Neuronal stem cell (in vitro differentiated cells): Measurements from ENCODE around the gene MAP6.

ENCODE experiments used
- DNase-seq: peaks from one replicate; pipeline ENCODE4 v3.0.0-alpha.2; 2013; ENCODE audit warnings: low spot score
- H2AFZ ChIP-seq: one replicate; pipeline ENCODE4 v1.6.1; 2013; ENCODE audit warnings: mild to moderate bottlenecking, low read length, inconsistent platforms
- H2AK5ac ChIP-seq: 2 replicates; pipeline ENCODE4 v1.6.1; 2013; ENCODE audit warnings: low read depth, mild to moderate bottlenecking, inconsistent platforms, low read length, moderate library complexity, mixed read lengths
- H2BK120ac ChIP-seq: 2 replicates; pipeline ENCODE4 v1.6.1; 2013; ENCODE audit warnings: low read depth, mild to moderate bottlenecking, inconsistent platforms, low read length, moderate library complexity, mixed read lengths
- H2BK12ac ChIP-seq: one replicate; pipeline ENCODE4 v1.6.1; 2013; ENCODE audit warnings: low read length, inconsistent platforms
- H2BK15ac ChIP-seq: 2 replicates; pipeline ENCODE4 v1.6.1; 2013; ENCODE audit warnings: mild to moderate bottlenecking, low read length, inconsistent platforms, mixed read lengths
- H2BK5ac ChIP-seq: one replicate; pipeline ENCODE4 v1.6.1; 2013; ENCODE audit warnings: inconsistent platforms, mild to moderate bottlenecking, low read length, moderate library complexity
- H3K14ac ChIP-seq: one replicate; pipeline ENCODE4 v1.6.1; 2013; ENCODE audit warnings: low read length, inconsistent platforms
- H3K18ac ChIP-seq: 2 replicates; pipeline ENCODE4 v1.6.1; 2013; ENCODE audit warnings: low read length, inconsistent platforms
- H3K23ac ChIP-seq: 2 replicates; pipeline ENCODE4 v1.6.1; 2013; ENCODE audit warnings: low read depth, mild to moderate bottlenecking, mixed read lengths, low read length, inconsistent platforms; ENCODE audit not compliant: poor library complexity
- H3K27ac ChIP-seq: replicated peaks from 3 replicates; pipeline ENCODE4 v1.5.1; 2013; ENCODE audit warnings: low read length, inconsistent platforms
- H3K27me3 ChIP-seq, 3 experiments: 2 replicates each; pipeline ENCODE4 v1.6.1; 2013; ENCODE audit warnings: low read length in 3 of 3, mild to moderate bottlenecking in 2 of 3, inconsistent platforms in 1 of 3, low read depth in 1 of 3, mixed read lengths in 1 of 3, moderate library complexity in 1 of 3; ENCODE audit not compliant: control insufficient read depth in 3 of 3, insufficient read depth in 3 of 3
- H3K36me3 ChIP-seq, 2 donors: replicated peaks in 1 of 2; 2 replicates each; pipeline ENCODE4 v1.6.1; 2013; ENCODE audit warnings: low read length in 2 of 2; ENCODE audit not compliant: control insufficient read depth in 2 of 2, insufficient read depth in 2 of 2
- H3K4ac ChIP-seq: 2 replicates; pipeline ENCODE4 v1.6.1; 2013; ENCODE audit warnings: inconsistent platforms, mild to moderate bottlenecking, low read length, moderate library complexity
- H3K4me1 ChIP-seq, 2 donors: 1 replicate in 1 of 2; 2 replicates in 1 of 2; pipeline ENCODE4 v1.6.1; 2013; ENCODE audit warnings: low read length in 2 of 2, low read depth in 1 of 2; ENCODE audit not compliant: control insufficient read depth in 2 of 2, insufficient read depth in 1 of 2
- H3K4me2 ChIP-seq: one replicate; pipeline ENCODE4 v1.6.1; 2013; ENCODE audit warnings: mild to moderate bottlenecking, low read length, inconsistent platforms; ENCODE audit not compliant: insufficient read depth, poor library complexity, severe bottlenecking
- H3K4me3 ChIP-seq, 2 donors: 2 replicates each; pipeline ENCODE4 v1.5.1; 2013; ENCODE audit warnings: low read length in 2 of 2, mild to moderate bottlenecking in 2 of 2, inconsistent platforms in 1 of 2, moderate library complexity in 1 of 2
- H3K79me1 ChIP-seq: one replicate; pipeline ENCODE4 v1.6.1; 2013; ENCODE audit warnings: low read depth, mild to moderate bottlenecking, inconsistent platforms, low read length, moderate library complexity
- H3K9ac ChIP-seq: one replicate; pipeline ENCODE4 v1.6.1; 2013; ENCODE audit warnings: mild to moderate bottlenecking, low read depth, low read length, inconsistent platforms; ENCODE audit not compliant: poor library complexity
- H3K9me3 ChIP-seq, 2 donors: replicated peaks in 1 of 2; 2 replicates each; pipeline versions ENCODE3 to v1.6.1; 2013; ENCODE audit warnings: low read length in 2 of 2, mild to moderate bottlenecking in 2 of 2, inconsistent platforms in 1 of 2, low read depth in 1 of 2, mixed read lengths in 1 of 2, moderate library complexity in 1 of 2; ENCODE audit not compliant: control insufficient read depth in 2 of 2, insufficient read depth in 1 of 2
- H4K8ac ChIP-seq: one replicate; pipeline ENCODE4 v1.6.1; 2013; ENCODE audit warnings: low read depth, mild to moderate bottlenecking, inconsistent platforms, low read length, moderate library complexity
- H4K91ac ChIP-seq: one replicate; pipeline ENCODE4 v1.6.1; 2013; ENCODE audit warnings: low read length, low read depth, mild to moderate bottlenecking, inconsistent platforms; ENCODE audit not compliant: poor library complexity
- WGBS, 2 donors: extraction: QIAGEN DNeasy Blood & Tissue Kit; methylation state at CpG; one replicate each; pipeline ENCODE4 v1.1.7; 2013; ENCODE audit warnings: missing lambda C conversion rate in 2 of 2, mixed read lengths in 1 of 2; ENCODE audit not compliant: insufficient read length in 2 of 2, insufficient replicate concordance in 1 of 2; ENCODE audit errors: extremely low coverage in 2 of 2; 5-methylcytosine and 5-hydroxymethylcytosine counted together

MAP6 gene

GRCh38 chr11:75582895-75583717, 85.7 kb downstream of the MAP6 start:
- Histone ChIP-seq H3K4me3 (peak overlapping the region; percentile 64 to 80), H3K27me3 (no peaks in the 10 kb centered on the region), H3K4me1 (peaks cover 12% of the 10 kb centered on the region in 2 donors), H3K18ac (peak overlapping the region; percentile 98), H3K14ac (peak overlapping the region; percentile 99), H3K79me1 (no peaks in the 10 kb centered on the region), H4K8ac (peak overlapping the region; percentile 97), H3K4ac (peak overlapping the region; percentile 96), H2AK5ac (peak overlapping the region; percentile 76), H3K23ac (peak overlapping the region; percentile 49), H3K9me3 (peaks cover 0 to 3% of the 10 kb centered on the region in 2 donors), H4K91ac (peak overlapping the region; percentile 93), H2BK15ac (peak overlapping the region; percentile 62), H3K36me3 (no peaks in the 10 kb centered on the region), H2AFZ (peak overlapping the region; percentile 90), H2BK12ac (no peak overlapping the region), H3K27ac (peak overlapping the region; percentile 95), H3K9ac (peak overlapping the region; percentile 94), H3K4me2 (peak overlapping the region; percentile 73), H2BK5ac (peak overlapping the region; percentile 98), H2BK120ac (peak overlapping the region; percentile 61)
- whole genome bisulfite sequencing, 2 donors: no CpG with 5 or more reads among the region's 68 CpGs
- DNase-seq: peak; percentile 81

- Histone ChIP-seq H2BK15ac (no peak overlapping the region), H3K9ac (no peak overlapping the region), H3K9me3 (peaks cover 0 to 3% of the 10 kb centered on the region in 2 donors), H3K23ac (no peak overlapping the region), H4K8ac (peak overlapping the region; percentile 97), H2BK120ac (no peak overlapping the region), H2BK5ac (peak overlapping the region; percentile 98), H4K91ac (peak overlapping the region; percentile 61), H3K4me3 (peak overlapping the region in 1 of 2 donors; percentile 64), H2BK12ac (no peak overlapping the region), H3K18ac (no peak overlapping the region), H3K4ac (no peak overlapping the region), H3K4me2 (peak overlapping the region; percentile 55), H3K36me3 (no peaks in the 10 kb centered on the region), H3K4me1 (peaks cover 12% of the 10 kb centered on the region in 2 donors), H2AK5ac (peak overlapping the region; percentile 76), H3K27me3 (no peaks in the 10 kb centered on the region), H3K79me1 (no peaks in the 10 kb centered on the region), H3K14ac (no peak overlapping the region), H2AFZ (peak overlapping the region; percentile 90), H3K27ac (no peak overlapping the region)
- WGBS, 2 donors: no CpG with 5 or more reads among the region's 4 CpGs
- no peak for DNase-seq
Observed at GRCh38 chr11:75582506-75582894, 86.3 kb downstream of the MAP6 start.

- H2BK15ac ChIP-seq: no peak overlapping the region
- H3K4me1 ChIP-seq: peaks cover 11 to 13% of the 10 kb centered on the region in 2 donors
- no peak overlapping the region for H2BK5ac ChIP-seq
- no peak overlapping the region for H3K14ac ChIP-seq
- H3K27me3 ChIP-seq: no peaks in the 10 kb centered on the region
- no peak overlapping the region for H4K91ac ChIP-seq
- no peaks in the 10 kb centered on the region for H3K79me1 ChIP-seq
- peaks cover 3 to 6% of the 10 kb centered on the region in 2 donors for H3K36me3 ChIP-seq
- DNase-seq: no peak
- no peak overlapping the region for H3K4ac ChIP-seq
- no peak overlapping the region for H3K4me2 ChIP-seq
- no peak overlapping the region for H3K18ac ChIP-seq
- no peak overlapping the region for H4K8ac ChIP-seq
- no peak overlapping the region for H3K4me3 ChIP-seq
- H2BK12ac ChIP-seq: no peak overlapping the region
- H2AK5ac ChIP-seq: no peak overlapping the region
- WGBS, 2 donors: no CpG with 5 or more reads among the region's 1 CpG
- no peak overlapping the region for H2AFZ ChIP-seq
- H3K9ac ChIP-seq: no peak overlapping the region
- H2BK120ac ChIP-seq: no peak overlapping the region
- H3K23ac ChIP-seq: no peak overlapping the region
- H3K9me3 ChIP-seq: peaks cover 0 to 3% of the 10 kb centered on the region in 2 donors
- no peak overlapping the region for H3K27ac ChIP-seq
Observed at GRCh38 chr11:75579841-75580240, 89.0 kb downstream of the MAP6 start.

- H3K9me3 ChIP-seq: peaks cover 0 to 3% of the 10 kb centered on the region in 2 donors
- H3K4ac ChIP-seq: no peak overlapping the region
- no peak overlapping the region for H3K9ac ChIP-seq
- H2BK120ac ChIP-seq: no peak overlapping the region
- H3K4me3 ChIP-seq: no peak overlapping the region
- H3K27me3 ChIP-seq: no peaks in the 10 kb centered on the region
- no peak overlapping the region for H2BK12ac ChIP-seq
- no peak overlapping the region for H2AK5ac ChIP-seq
- H3K36me3 ChIP-seq: peaks cover 5 to 15% of the 10 kb centered on the region in 2 donors
- no peak overlapping the region for H2BK15ac ChIP-seq
- H2AFZ ChIP-seq: no peak overlapping the region
- no peaks in the 10 kb centered on the region for H3K79me1 ChIP-seq
- no peak overlapping the region for H3K23ac ChIP-seq
- no peak overlapping the region for H3K27ac ChIP-seq
- no peak overlapping the region for H3K14ac ChIP-seq
- H3K4me1 ChIP-seq: peaks cover 2 to 8% of the 10 kb centered on the region in 2 donors
- WGBS, 2 donors: no CpG with 5 or more reads among the region's 1 CpG
- no peak overlapping the region for H4K91ac ChIP-seq
- no peak overlapping the region for H4K8ac ChIP-seq
- no peak overlapping the region for H2BK5ac ChIP-seq
- no peak overlapping the region for H3K18ac ChIP-seq
- no peak for DNase-seq
- no peak overlapping the region for H3K4me2 ChIP-seq
Observed at GRCh38 chr11:75578977-75579376, 89.9 kb downstream of the MAP6 start.
